ENCODE data around the gene TMEM167B. TPM values are rescaled to one million over a fixed set of nuclear protein-coding genes. Genes with fewer than 3 reads are reported as not detected.
A peak's percentile ranks its signal among the peaks of the same experiment; 100 is the strongest.

TMEM167B gene
- total RNA-seq, 4 donors from 2014 or later = 17.5 to 26.3 (median 21.8) TPM

- TF ChIP-seq POLR2A (IDR thresholded peaks at IDR 0.05) = no peak
- no peak for TF ChIP-seq CTCF (IDR thresholded peaks at IDR 0.05 in 4 of 5, conservative IDR thresholded peaks at IDR 0.05 in 1 of 5)
- DNase-seq (no peak), ATAC-seq (no peak)
- no peaks in the 10 kb centered on the region for H3K27me3 ChIP-seq
- intact Hi-C loops (cut with DNase I; ENCODE audit: low total_unique reads) = no loop called here
- no peak overlapping the region for H3K27ac ChIP-seq
- no peaks in the 10 kb centered on the region for H3K9me3 ChIP-seq
- in situ Hi-C loops (cut with MboI; ENCODE audit: low sequenced_read_pairs in 4 of 4) = no loop called here
- peaks cover 0 to 35% of the 10 kb centered on the region in 2 donors for H3K36me3 ChIP-seq
- peaks cover 0 to 8% of the 10 kb centered on the region in 2 donors for H3K4me1 ChIP-seq
- H3K4me3 ChIP-seq = no peak overlapping the region
These were observed 22.7 kb upstream of the TMEM167B start for GRCh38 chr1:109067883-109068282.

- Histone ChIP-seq H3K27ac (no peak overlapping the region), H3K9me3 (no peaks in the 10 kb centered on the region), H3K4me1 (peaks cover 0 to 8% of the 10 kb centered on the region in 2 donors), H3K36me3 (peaks cover 0 to 21% of the 10 kb centered on the region in 2 donors), H3K27me3 (no peaks in the 10 kb centered on the region), H3K4me3 (no peak overlapping the region)
- in situ Hi-C loops (cut with MboI; ENCODE audit: low sequenced_read_pairs in 4 of 4) (no loop called here), intact Hi-C loops (cut with DNase I; ENCODE audit: low total_unique reads) (no loop called here)
- TF ChIP-seq CTCF (IDR thresholded peaks at IDR 0.05 in 4 of 5, conservative IDR thresholded peaks at IDR 0.05 in 1 of 5) (no peak), POLR2A (IDR thresholded peaks at IDR 0.05) (no peak)
- DNase-seq = no peak
- ATAC-seq = no peak
These were observed 21.3 kb upstream of the TMEM167B start for GRCh38 chr1:109069294-109069693.

GRCh38 chr1:109075531-109076490, 14.8 kb upstream of the TMEM167B start, which contains the start of gene TAF13:
Gene TAF13, minus strand, starts transcription at chr1:109076003. Its CDS starts 56 bp downstream, at chr1:109075947.
- H3K36me3 ChIP-seq = no peaks in the 10 kb centered on the region
- peak within 1 kb of the TSS; percentile 77 to 79 (median 78) for H3K4me3 ChIP-seq
- intact Hi-C loops (cut with DNase I; ENCODE audit: low total_unique reads) = loop anchor here (1.0 kb wide), 2 partner anchors 24 to 34 kb away; partner anchors contain the start of gene WDR47
- H3K9me3 ChIP-seq = no peaks in the 10 kb centered on the region
- peak; percentile 85 to 92 for DNase-seq
- in situ Hi-C loops (cut with MboI; ENCODE audit: low sequenced_read_pairs in 4 of 4) = no loop called here
- ATAC-seq = peak; percentile 98
- H3K27ac ChIP-seq = peak within 1 kb of the TSS; percentile 87 to 97 (median 96)
- no peaks in the 10 kb centered on the region for H3K27me3 ChIP-seq
- peaks cover 10 to 14% of the 10 kb centered on the region in 2 donors for H3K4me1 ChIP-seq
- peak; percentile 88 to 89 for TF ChIP-seq POLR2A (IDR thresholded peaks at IDR 0.05)
- TF ChIP-seq CTCF (IDR thresholded peaks at IDR 0.05 in 4 of 5, conservative IDR thresholded peaks at IDR 0.05 in 1 of 5) = peak; percentile 40 to 65 (median 56)

GRCh38 chr1:109078317-109078716, 12.2 kb upstream of the TMEM167B start:
- in situ Hi-C loops (cut with MboI; ENCODE audit: low sequenced_read_pairs in 4 of 4) = no loop called here
- H3K4me3 ChIP-seq = no peak overlapping the region
- H3K27me3 ChIP-seq = no peaks in the 10 kb centered on the region
- no peak for TF ChIP-seq CTCF (IDR thresholded peaks at IDR 0.05 in 4 of 5, conservative IDR thresholded peaks at IDR 0.05 in 1 of 5)
- TF ChIP-seq POLR2A (IDR thresholded peaks at IDR 0.05) = no peak
- no peaks in the 10 kb centered on the region for H3K36me3 ChIP-seq
- intact Hi-C loops (cut with DNase I; ENCODE audit: low total_unique reads) = no loop called here
- DNase-seq = no peak
- no peaks in the 10 kb centered on the region for H3K9me3 ChIP-seq
- peaks cover 10 to 14% of the 10 kb centered on the region in 2 donors for H3K4me1 ChIP-seq
- no peak for ATAC-seq
- H3K27ac ChIP-seq = no peak overlapping the region
